Keratinocyte (primary cell): ENCODE measurements around the gene MAPK7. TPM values are rescaled to one million over a fixed set of nuclear protein-coding genes. Genes with fewer than 3 reads are reported as not detected.

Experiments
- DNase-seq: peaks from one replicate; pipeline ENCODE4 v3.0.0-alpha.2; 2011; ENCODE audit warnings: low read depth, missing footprints, low spot score
- FAIRE-seq: peaks from 2 replicates; lab custom pipeline; 2011; peaks lifted over from hg19 to GRCh38; lab: Jason Lieb, UNC
- H2AFZ ChIP-seq: 2 replicates; pipeline ENCODE4 v1.6.0; 2012; ENCODE audit warnings: low read length, control low read depth, inconsistent platforms; ENCODE audit not compliant: control insufficient read depth
- H3K27ac ChIP-seq: 2 replicates; pipeline ENCODE4 v1.5.1; 2011; ENCODE audit warnings: low read length; ENCODE audit not compliant: control insufficient read depth, insufficient read depth
- H3K27me3 ChIP-seq: 3 replicates; pipeline ENCODE4 v1.6.0; 2011; ENCODE audit warnings: low read length; ENCODE audit not compliant: control insufficient read depth, insufficient read depth; ENCODE audit errors: extremely low read depth
- H3K36me3 ChIP-seq, 2 experiments: 2 replicates in 1 of 2; 3 replicates in 1 of 2; pipeline ENCODE4 v1.5.1; 2011; ENCODE audit warnings: low read length in 2 of 2, mild to moderate bottlenecking in 1 of 2; ENCODE audit not compliant: control insufficient read depth in 2 of 2, insufficient read depth in 2 of 2; ENCODE audit errors: extremely low read depth in 1 of 2
- H3K4me1 ChIP-seq: 3 replicates; pipeline ENCODE4 v1.5.1; 2011; ENCODE audit warnings: low read length; ENCODE audit not compliant: control insufficient read depth, insufficient read depth; ENCODE audit errors: extremely low read depth
- H3K4me2 ChIP-seq: 3 replicates; pipeline ENCODE4 v1.6.0; 2011; ENCODE audit warnings: low read depth, low read length; ENCODE audit not compliant: control insufficient read depth, insufficient read depth; ENCODE audit errors: extremely low read depth
- H3K4me3 ChIP-seq, 3 experiments: fragments of 200-600 bp in 1 of 3; sonication (generic) in 1 of 3; 2 replicates in 2 of 3; 3 replicates in 1 of 3; pipeline ENCODE4 v1.5.1; 2011 to 2016; ENCODE audit warnings: low read length in 3 of 3, mild to moderate bottlenecking in 3 of 3, control low read depth in 2 of 3, inconsistent platforms in 1 of 3, low read depth in 1 of 3, mixed read lengths in 1 of 3, mixed run types in 1 of 3, moderate library complexity in 1 of 3; ENCODE audit not compliant: control insufficient read depth in 2 of 3, insufficient read depth in 2 of 3; ENCODE audit errors: extremely low read depth in 1 of 3
- H3K79me2 ChIP-seq: 2 replicates; pipeline ENCODE4 v1.6.0; 2012; ENCODE audit warnings: low read length; ENCODE audit not compliant: control insufficient read depth, insufficient read depth
- H3K9ac ChIP-seq: 3 replicates; pipeline ENCODE4 v1.6.0; 2011; ENCODE audit warnings: low read length; ENCODE audit not compliant: control insufficient read depth, insufficient read depth; ENCODE audit errors: extremely low read depth
- H3K9me1 ChIP-seq: 3 replicates; pipeline ENCODE4 v1.6.0; 2011; ENCODE audit warnings: low read length; ENCODE audit not compliant: control insufficient read depth, insufficient read depth; ENCODE audit errors: extremely low read depth
- H3K9me3 ChIP-seq: 2 replicates; pipeline ENCODE4 v1.5.1; 2012; ENCODE audit warnings: low read depth, low read length; ENCODE audit not compliant: control insufficient read depth
- H4K20me1 ChIP-seq: 3 replicates; pipeline ENCODE4 v1.6.0; 2011; ENCODE audit warnings: low read length; ENCODE audit not compliant: control insufficient read depth, insufficient read depth; ENCODE audit errors: extremely low read depth
- EZH2 ChIP-seq: IDR thresholded peaks from one replicate; pipeline ENCODE4 v1.6.1; 2012; ENCODE audit warnings: inconsistent platforms, mild to moderate bottlenecking, low read length, moderate library complexity
- dilution Hi-C: fragments of 300-500 bp; cut with MboI; formaldehyde crosslinking; loops from one replicate; pipeline ENCODE4 v1.7.0; 2020; ENCODE audit warnings: low sequenced_read_pairs; ENCODE audit not compliant: extremely low pct_ligation_motif_present
- polyA plus RNA-seq, 5 experiments: library from polyadenylated mRNA; depleted of rRNA in 3 of 5; stranded (reverse) in 3 of 5; stranded (forward) in 1 of 5; unstranded in 1 of 5; fragments of >200 nt; gene quantifications; 1 replicate in 1 of 5; 2 replicates in 3 of 5; 3 replicates in 1 of 5; pipeline versions ENCODE4 v1.2.1 to v1.2.3, GENCODE V29; 2011 to 2012; ENCODE audit warnings: missing spikeins in 2 of 5, low read depth in 1 of 5, low replicate concordance in 1 of 5
- TF ChIP-seq, protein P1 (sequence below), 3 experiments: IDR thresholded peaks in 1 of 3; conservative IDR thresholded peaks in 1 of 3; optimal IDR thresholded peaks in 1 of 3; 2 replicates in 2 of 3; 3 replicates in 1 of 3; pipeline versions ENCODE3 to v1.5.1; 2011; ENCODE audit warnings: low read length in 3 of 3, mild to moderate bottlenecking in 3 of 3, moderate library complexity in 2 of 3, control low read depth in 1 of 3, inconsistent platforms in 1 of 3; ENCODE audit not compliant: insufficient read depth in 2 of 3; ENCODE audit errors: extremely low read depth in 1 of 3

MAPK7 gene
- polyA plus RNA-seq, 1 donor (not counting 4 experiments of a cell fraction or from before 2014, with no cell fraction given): 4.3 TPM

DNA sequence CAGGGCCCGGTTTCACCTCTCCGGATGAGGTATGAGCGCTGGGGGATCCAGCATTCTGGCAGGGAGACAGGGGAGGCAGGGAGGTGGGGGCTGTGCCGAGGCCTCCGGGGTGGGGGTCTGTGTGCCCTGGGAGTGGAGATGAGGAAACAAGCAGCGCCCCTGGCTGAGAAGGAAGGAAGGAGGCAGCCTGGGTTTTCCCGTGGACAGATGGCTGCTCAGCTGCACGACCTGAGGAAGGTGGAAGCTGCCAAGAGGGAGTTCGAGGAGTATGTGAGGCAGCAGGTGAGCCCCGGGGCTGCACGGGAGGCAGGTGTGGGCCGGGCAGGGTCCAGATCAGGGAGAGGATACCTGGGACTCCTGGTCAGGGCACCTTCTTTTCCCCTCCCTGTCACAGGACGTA lies 37.0 kb downstream of the MAPK7 start:
- dilution Hi-C loops: no loop called here
- no peaks in the 10 kb centered on the region for H3K36me3 ChIP-seq
- no peak for FAIRE-seq

DNA sequence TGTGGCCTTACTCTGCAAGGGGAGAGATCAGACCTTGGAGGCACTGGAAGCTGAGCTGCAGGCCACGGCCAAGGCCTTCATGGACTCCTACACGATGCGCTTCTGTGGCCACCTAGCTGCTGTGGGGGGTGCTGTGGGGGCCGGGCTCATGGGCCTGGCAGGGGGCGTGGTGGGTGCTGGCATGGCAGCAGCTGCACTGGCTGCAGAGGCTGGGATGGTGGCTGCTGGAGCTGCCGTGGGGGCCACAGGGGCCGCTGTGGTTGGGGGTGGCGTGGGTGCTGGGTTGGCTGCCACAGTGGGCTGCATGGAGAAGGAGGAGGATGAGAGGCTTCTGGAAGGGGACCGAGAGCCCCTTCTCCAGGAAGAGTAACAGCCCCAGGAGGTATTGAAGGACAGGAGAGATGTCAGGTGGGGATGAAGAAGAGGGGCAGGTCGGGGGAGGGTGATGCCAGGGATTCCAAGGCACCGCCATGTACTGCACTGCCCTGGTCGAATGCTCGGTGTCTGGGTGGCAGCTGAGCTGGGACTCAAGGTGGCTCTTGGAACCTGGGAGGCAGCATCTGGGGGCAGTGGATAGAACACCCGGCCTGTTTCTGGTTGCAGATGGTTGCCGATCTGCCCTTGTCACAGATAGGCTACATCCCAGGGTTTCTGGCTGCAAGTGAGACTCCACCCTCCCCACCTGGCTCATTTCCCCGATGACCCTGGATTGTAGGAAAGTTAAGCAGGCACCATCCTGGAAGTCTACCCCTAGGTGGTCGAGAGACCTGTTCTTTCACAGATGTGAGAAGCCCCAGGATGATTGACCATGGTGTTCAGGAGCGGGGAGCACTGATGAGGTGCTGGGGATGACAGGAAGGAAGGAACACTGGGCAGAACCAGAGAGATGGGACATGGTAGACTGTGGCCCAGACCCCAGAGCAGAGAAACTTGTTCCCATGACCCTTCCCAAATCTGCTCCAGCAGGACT lies 37.8 kb downstream of the MAPK7 start:
- H3K4me2 ChIP-seq: no peak overlapping the region
- no peak overlapping the region for H3K27ac ChIP-seq
- H3K4me1 ChIP-seq: no peaks in the 10 kb centered on the region
- no peaks in the 10 kb centered on the region for H3K36me3 ChIP-seq
- peaks cover 11% of the 10 kb centered on the region for H3K27me3 ChIP-seq
- no peak for DNase-seq
- H3K4me3 ChIP-seq: no peak overlapping the region
- H3K9ac ChIP-seq: no peak overlapping the region
- FAIRE-seq: no peak
- no peak overlapping the region for H2AFZ ChIP-seq
- dilution Hi-C loops: no loop called here
- TF ChIP-seq EZH2: no peak
- TF ChIP-seq, protein P1, sequence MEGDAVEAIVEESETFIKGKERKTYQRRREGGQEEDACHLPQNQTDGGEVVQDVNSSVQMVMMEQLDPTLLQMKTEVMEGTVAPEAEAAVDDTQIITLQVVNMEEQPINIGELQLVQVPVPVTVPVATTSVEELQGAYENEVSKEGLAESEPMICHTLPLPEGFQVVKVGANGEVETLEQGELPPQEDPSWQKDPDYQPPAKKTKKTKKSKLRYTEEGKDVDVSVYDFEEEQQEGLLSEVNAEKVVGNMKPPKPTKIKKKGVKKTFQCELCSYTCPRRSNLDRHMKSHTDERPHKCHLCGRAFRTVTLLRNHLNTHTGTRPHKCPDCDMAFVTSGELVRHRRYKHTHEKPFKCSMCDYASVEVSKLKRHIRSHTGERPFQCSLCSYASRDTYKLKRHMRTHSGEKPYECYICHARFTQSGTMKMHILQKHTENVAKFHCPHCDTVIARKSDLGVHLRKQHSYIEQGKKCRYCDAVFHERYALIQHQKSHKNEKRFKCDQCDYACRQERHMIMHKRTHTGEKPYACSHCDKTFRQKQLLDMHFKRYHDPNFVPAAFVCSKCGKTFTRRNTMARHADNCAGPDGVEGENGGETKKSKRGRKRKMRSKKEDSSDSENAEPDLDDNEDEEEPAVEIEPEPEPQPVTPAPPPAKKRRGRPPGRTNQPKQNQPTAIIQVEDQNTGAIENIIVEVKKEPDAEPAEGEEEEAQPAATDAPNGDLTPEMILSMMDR (optimal IDR thresholded peaks at IDR 0.05 in 1 of 3, IDR thresholded peaks at IDR 0.05 in 1 of 3, conservative IDR thresholded peaks at IDR 0.05 in 1 of 3; ENCODE audit: extremely low read depth in 1 of 3, insufficient read depth in 2 of 3, low read length in 3 of 3): no peak
- H3K9me1 ChIP-seq: no peaks in the 10 kb centered on the region
- H3K9me3 ChIP-seq: no peaks in the 10 kb centered on the region
- H4K20me1 ChIP-seq: no peaks in the 10 kb centered on the region
- H3K79me2 ChIP-seq: no peaks in the 10 kb centered on the region

More for the DNA sequence above, 37.0 kb downstream of the MAPK7 start:
- no peak overlapping the region for H3K27ac ChIP-seq
- no peak for DNase-seq
- no peaks in the 10 kb centered on the region for H4K20me1 ChIP-seq
- H3K9ac ChIP-seq: no peak overlapping the region
- H2AFZ ChIP-seq: no peak overlapping the region
- peaks cover 11% of the 10 kb centered on the region for H3K27me3 ChIP-seq
- no peaks in the 10 kb centered on the region for H3K9me3 ChIP-seq
- TF ChIP-seq, protein P1 (optimal IDR thresholded peaks at IDR 0.05 in 1 of 3, IDR thresholded peaks at IDR 0.05 in 1 of 3, conservative IDR thresholded peaks at IDR 0.05 in 1 of 3; ENCODE audit: extremely low read depth in 1 of 3, insufficient read depth in 2 of 3, low read length in 3 of 3): no peak
- TF ChIP-seq EZH2: no peak
- no peaks in the 10 kb centered on the region for H3K79me2 ChIP-seq
- H3K9me1 ChIP-seq: no peaks in the 10 kb centered on the region
- no peak overlapping the region for H3K4me3 ChIP-seq
- no peak overlapping the region for H3K4me2 ChIP-seq
- peaks cover under 1% of the 10 kb centered on the region for H3K4me1 ChIP-seq
